CD8-positive, alpha-beta memory T cell (primary cell): ENCODE results near the gene CLEC7A. TPM values are rescaled to one million over a fixed set of nuclear protein-coding genes. Genes with fewer than 3 reads are reported as not detected.

Experiments
- CTCF ChIA-PET: fragments of 350-600 bp; sonication (Branson Sonifier 250); formaldehyde crosslinking; loops from one replicate; lab custom pipeline; 2021; ENCODE audit warnings: antibody characterized with exemption; lab: Charles Lee
- POLR2A ChIA-PET: fragments of 350-600 bp; sonication (Branson Sonifier 250); formaldehyde crosslinking; loops from one replicate; lab custom pipeline; 2021; ENCODE audit warnings: antibody characterized with exemption; lab: Charles Lee
- DNase-seq, 5 donors: peaks; one replicate each; pipeline versions ENCODE4 v3.0.0 to v3.0.0-alpha.2; 2020 to 2022; ENCODE audit warnings: mixed read lengths in 1 of 5
- H3K27ac ChIP-seq: one replicate; pipeline ENCODE4 v1.7.0; 2013; ENCODE audit warnings: low read depth, mild to moderate bottlenecking, low read length, moderate library complexity
- H3K27me3 ChIP-seq: 2 replicates; pipeline ENCODE4 v1.7.0; 2013; ENCODE audit warnings: low read length, mild to moderate bottlenecking; ENCODE audit not compliant: insufficient read depth, poor library complexity, severe bottlenecking
- H3K36me3 ChIP-seq: 2 replicates; pipeline ENCODE4 v1.7.0; 2013; ENCODE audit warnings: mild to moderate bottlenecking, low read length, moderate library complexity; ENCODE audit not compliant: insufficient read depth
- H3K4me1 ChIP-seq: 2 replicates; pipeline ENCODE4 v1.7.0; 2013; ENCODE audit warnings: mild to moderate bottlenecking, low read length, moderate library complexity; ENCODE audit not compliant: insufficient read depth
- H3K4me3 ChIP-seq: 2 replicates; pipeline ENCODE4 v1.7.0; 2013; ENCODE audit warnings: mild to moderate bottlenecking, low read length
- H3K9me3 ChIP-seq: 2 replicates; pipeline ENCODE4 v1.7.0; 2013; ENCODE audit warnings: mild to moderate bottlenecking, low read length
- H3K27ac Mint-ChIP-seq, 8 donors: one replicate each; pipeline ENCODE4 v1.8.0; 2020 to 2021; ENCODE audit warnings: mixed read lengths in 8 of 8, mild to moderate bottlenecking in 6 of 8, inconsistent platforms in 3 of 8, moderate library complexity in 3 of 8
- H3K27me3 Mint-ChIP-seq, 2 donors: one replicate each; pipeline ENCODE4 v1.8.0; 2020 to 2021; ENCODE audit warnings: mixed read lengths in 2 of 2, mild to moderate bottlenecking in 1 of 2, moderate library complexity in 1 of 2
- H3K36me3 Mint-ChIP-seq, 3 donors: one replicate each; pipeline ENCODE4 v1.8.0; 2020 to 2021; ENCODE audit warnings: mixed read lengths in 3 of 3, inconsistent platforms in 1 of 3, mild to moderate bottlenecking in 1 of 3
- H3K4me1 Mint-ChIP-seq, 3 donors: one replicate each; pipeline ENCODE4 v1.8.0; 2020 to 2021; ENCODE audit warnings: mixed read lengths in 3 of 3, inconsistent platforms in 1 of 3, mild to moderate bottlenecking in 1 of 3
- H3K4me3 Mint-ChIP-seq, 7 donors: one replicate each; pipeline ENCODE4 v1.8.0; 2020 to 2021; ENCODE audit warnings: mixed read lengths in 7 of 7, mild to moderate bottlenecking in 6 of 7, moderate library complexity in 4 of 7, inconsistent platforms in 2 of 7
- H3K9me3 Mint-ChIP-seq, 5 donors: one replicate each; pipeline ENCODE4 v1.8.0; 2020 to 2022; ENCODE audit warnings: mixed read lengths in 5 of 5, mild to moderate bottlenecking in 3 of 5, moderate library complexity in 2 of 5, inconsistent platforms in 1 of 5
- polyA plus RNA-seq: library from polyadenylated mRNA; unstranded; fragments of 300-500 nt; fragmentation: Illumina TruSeq; gene quantifications from one replicate; pipeline ENCODE4 v1.2.3, GENCODE V29; 2021
- total RNA-seq, 2 experiments: library from RNA; stranded (reverse); gene quantifications; one replicate each; pipeline ENCODE4 v1.2.3, GENCODE V29; 2021

The CLEC7A gene
- total and polyA plus RNA-seq, 3 experiments from 2014 or later: 0.62 to 0.68 TPM; not detected in 1

DNA sequence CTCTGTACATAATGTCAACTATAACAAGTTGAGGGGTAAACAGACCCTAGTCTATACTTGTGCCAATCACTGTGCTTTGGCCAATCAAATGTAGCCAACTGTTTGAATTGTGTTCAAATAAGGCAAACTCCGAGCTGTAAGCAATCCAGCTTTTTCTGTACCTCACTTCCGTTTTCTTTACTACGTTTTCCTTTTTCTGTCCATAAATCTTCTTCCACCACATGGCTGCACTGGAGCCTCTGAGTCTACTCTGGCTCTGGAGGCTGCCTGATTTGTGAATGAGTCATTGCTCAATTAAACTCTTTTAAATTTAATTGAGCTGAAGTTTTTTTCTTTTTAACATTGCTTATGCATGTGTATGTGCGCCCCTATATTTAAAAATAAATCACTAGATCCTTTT lies 60.9 kb downstream of the CLEC7A start:
- CTCF ChIA-PET: interaction anchor here (1.1 kb wide), 1 partner anchor 12 kb away, joined by 3 read pairs; no protein-coding TSS in a partner anchor
- no peaks in the 10 kb centered on the region for H3K9me3 Mint-ChIP-seq
- POLR2A ChIA-PET: no interaction called here

DNA sequence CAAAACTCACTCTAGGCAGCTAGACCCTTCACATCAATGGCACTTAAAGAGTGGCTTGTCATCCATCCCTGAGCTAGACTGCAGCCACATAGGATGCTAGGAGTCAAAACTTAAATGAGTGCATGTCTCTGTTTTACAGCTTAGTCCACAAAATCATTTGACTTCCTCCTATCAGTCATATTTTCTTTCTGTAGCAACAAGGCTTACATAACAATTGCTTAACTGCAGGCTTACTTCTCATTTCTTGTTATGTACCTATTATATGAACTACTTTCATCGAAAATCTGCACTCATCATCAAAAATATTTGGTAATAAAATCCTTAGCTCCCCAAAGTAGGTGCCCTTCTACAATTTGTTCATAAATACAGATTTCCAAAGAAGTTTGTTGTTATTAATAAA lies 61.4 kb downstream of the CLEC7A start:
- no peak for DNase-seq
- CTCF ChIA-PET: no interaction called here
- no peaks in the 10 kb centered on the region for H3K36me3 ChIP-seq
- H3K4me1 Mint-ChIP-seq: no peaks in the 10 kb centered on the region
- H3K9me3 Mint-ChIP-seq: no peaks in the 10 kb centered on the region
- H3K27me3 ChIP-seq: no peaks in the 10 kb centered on the region
- no peaks in the 10 kb centered on the region for H3K4me1 ChIP-seq
- H3K27me3 Mint-ChIP-seq: peaks cover 10 to 75% of the 10 kb centered on the region in 2 donors
- no peak overlapping the region for H3K27ac ChIP-seq
- no peak overlapping the region for H3K4me3 Mint-ChIP-seq
- H3K36me3 Mint-ChIP-seq: no peaks in the 10 kb centered on the region
- no peaks in the 10 kb centered on the region for H3K9me3 ChIP-seq
- no peak overlapping the region for H3K27ac Mint-ChIP-seq
- H3K4me3 ChIP-seq: no peak overlapping the region
- POLR2A ChIA-PET: no interaction called here

More for the DNA sequence above, 60.9 kb downstream of the CLEC7A start:
- H3K27ac Mint-ChIP-seq: no peak overlapping the region
- Histone ChIP-seq H3K27me3 (no peaks in the 10 kb centered on the region), H3K9me3 (no peaks in the 10 kb centered on the region), H3K27ac (no peak overlapping the region), H3K4me1 (no peaks in the 10 kb centered on the region), H3K36me3 (no peaks in the 10 kb centered on the region), H3K4me3 (no peak overlapping the region)
- H3K4me3 Mint-ChIP-seq: no peak overlapping the region
- peaks cover 10 to 74% of the 10 kb centered on the region in 2 donors for H3K27me3 Mint-ChIP-seq
- no peaks in the 10 kb centered on the region for H3K36me3 Mint-ChIP-seq
- H3K4me1 Mint-ChIP-seq: no peaks in the 10 kb centered on the region
- DNase-seq: no peak

DNA sequence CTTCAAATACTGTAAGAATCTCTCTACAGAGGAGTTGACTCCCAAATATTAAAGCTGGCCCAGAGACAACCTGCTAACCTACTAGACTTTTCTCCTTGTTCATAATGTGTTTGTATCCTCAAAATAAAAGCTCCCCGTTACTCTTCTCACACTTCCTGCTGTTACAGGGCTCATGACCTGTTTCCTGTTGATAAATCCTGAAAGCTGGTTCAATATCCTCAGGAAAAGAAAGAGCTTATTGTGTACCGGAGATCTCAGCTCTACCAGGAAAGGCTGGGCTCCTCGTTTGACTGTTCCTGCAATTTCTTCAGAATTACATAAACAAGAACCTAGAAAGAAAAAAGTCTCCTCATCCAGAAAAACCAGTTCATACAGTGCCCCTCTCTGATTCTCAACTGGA lies 62.1 kb downstream of the CLEC7A start:
- H3K36me3 Mint-ChIP-seq: no peaks in the 10 kb centered on the region
- peaks cover 10 to 73% of the 10 kb centered on the region in 2 donors for H3K27me3 Mint-ChIP-seq
- no peak for DNase-seq
- ChIA-PET POLR2A (no interaction called here), CTCF (no interaction called here)
- Histone ChIP-seq H3K27me3 (no peaks in the 10 kb centered on the region), H3K4me3 (no peak overlapping the region), H3K27ac (no peak overlapping the region), H3K4me1 (no peaks in the 10 kb centered on the region), H3K9me3 (no peaks in the 10 kb centered on the region), H3K36me3 (no peaks in the 10 kb centered on the region)
- no peak overlapping the region for H3K27ac Mint-ChIP-seq
- H3K4me1 Mint-ChIP-seq: no peaks in the 10 kb centered on the region
- H3K9me3 Mint-ChIP-seq: no peaks in the 10 kb centered on the region
- H3K4me3 Mint-ChIP-seq: no peak overlapping the region

DNA sequence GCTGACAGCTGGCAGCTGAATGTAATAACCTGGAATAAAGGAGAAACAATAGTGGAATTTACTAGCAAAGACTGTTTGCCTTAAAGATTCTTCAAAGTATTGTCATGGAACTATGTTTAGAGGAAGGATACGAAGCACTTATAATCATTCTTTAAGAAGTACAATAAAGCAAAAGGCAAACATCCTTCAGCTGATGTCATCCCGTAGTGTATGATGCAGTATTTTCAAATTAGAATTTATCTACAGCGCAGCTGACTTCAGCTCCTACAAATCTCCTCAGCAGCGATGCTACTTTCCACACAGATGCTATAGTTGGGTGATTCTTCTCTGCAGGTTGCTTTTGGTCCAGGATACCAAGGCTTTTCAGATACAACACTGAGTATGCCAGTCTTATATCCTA lies 62.7 kb downstream of the CLEC7A start:
- Histone ChIP-seq H3K4me3 (no peak overlapping the region), H3K4me1 (no peaks in the 10 kb centered on the region), H3K27ac (no peak overlapping the region), H3K36me3 (no peaks in the 10 kb centered on the region), H3K9me3 (no peaks in the 10 kb centered on the region), H3K27me3 (no peaks in the 10 kb centered on the region)
- H3K9me3 Mint-ChIP-seq: no peaks in the 10 kb centered on the region
- H3K27me3 Mint-ChIP-seq: peaks cover 10 to 67% of the 10 kb centered on the region in 2 donors
- ChIA-PET CTCF (no interaction called here), POLR2A (no interaction called here)
- H3K27ac Mint-ChIP-seq: no peak overlapping the region
- no peak for DNase-seq
- H3K4me1 Mint-ChIP-seq: no peaks in the 10 kb centered on the region
- H3K4me3 Mint-ChIP-seq: no peak overlapping the region
- H3K36me3 Mint-ChIP-seq: no peaks in the 10 kb centered on the region

Other genes starting within 250 kb of the CLEC7A start
- not detected for gene KLRF2, start 248.7 kb downstream of the CLEC7A start, total RNA-seq
- gene KLRF2, start 248.7 kb downstream of the CLEC7A start, polyA plus RNA-seq: not detected
- gene CLEC2A, start 197.8 kb downstream of the CLEC7A start, total RNA-seq: not detected
- not detected for gene CLEC2A, start 197.8 kb downstream of the CLEC7A start, polyA plus RNA-seq
- not detected for gene CLEC12A, start 158.8 kb downstream of the CLEC7A start, total RNA-seq
- not detected for gene CLEC12A, start 158.8 kb downstream of the CLEC7A start, polyA plus RNA-seq
- gene CLEC1B, start 131.1 kb downstream of the CLEC7A start, total RNA-seq: not detected
- gene CLEC1B, start 131.1 kb downstream of the CLEC7A start, polyA plus RNA-seq: not detected
- not detected for gene CLEC12B, start 119.6 kb downstream of the CLEC7A start, total RNA-seq
- gene CLEC12B, start 119.6 kb downstream of the CLEC7A start, polyA plus RNA-seq: not detected
- not detected for gene CLEC9A, start 99.5 kb downstream of the CLEC7A start, total RNA-seq
- not detected for gene CLEC9A, start 99.5 kb downstream of the CLEC7A start, polyA plus RNA-seq
- not detected for gene CLEC1A, start 31.2 kb downstream of the CLEC7A start, total RNA-seq
- gene CLEC1A, start 31.2 kb downstream of the CLEC7A start, polyA plus RNA-seq: not detected
- under 1 TPM; 0.11 to 0.42 TPM for gene OLR1, start 41.9 kb upstream of the CLEC7A start, total RNA-seq
- gene OLR1, start 41.9 kb upstream of the CLEC7A start, polyA plus RNA-seq: not detected
- gene TMEM52B, start 48.8 kb upstream of the CLEC7A start, total RNA-seq: not detected
- gene TMEM52B, start 48.8 kb upstream of the CLEC7A start, polyA plus RNA-seq: not detected
- 10 to 100 TPM; 25.0 to 26.6 TPM for gene GABARAPL1, start 82.7 kb upstream of the CLEC7A start, total RNA-seq
- gene GABARAPL1, start 82.7 kb upstream of the CLEC7A start, polyA plus RNA-seq: 40.5 TPM
- gene KLRD1, start 177.7 kb upstream of the CLEC7A start, total RNA-seq: 10 to 100 TPM; 65.4 to 70.1 TPM
- gene KLRD1, start 177.7 kb upstream of the CLEC7A start, polyA plus RNA-seq: 177 TPM